Smooth muscle cell (in vitro differentiated cells): ENCODE data around the gene MS4A6E. TPM values are rescaled to one million over a fixed set of nuclear protein-coding genes. Genes with fewer than 3 reads are reported as not detected.

Source experiments
- DNase-seq: peaks from one replicate; lab custom pipeline; 2025; ENCODE audit not compliant: unreplicated experiment; lab: John Stamatoyannopoulos, UW
- H2AFZ ChIP-seq: fragments of 200-600 bp; sonication (generic); 2 replicates; pipeline ENCODE4 v1.6.0; 2016; ENCODE audit warnings: antibody characterized with exemption, low read depth, mild to moderate bottlenecking
- H3F3A ChIP-seq: fragments of 200-600 bp; sonication (generic); 2 replicates; pipeline ENCODE4 v1.6.0; 2017; ENCODE audit warnings: antibody characterized with exemption, low read depth
- H3K27ac ChIP-seq: fragments of 200-600 bp; sonication (generic); 2 replicates; pipeline ENCODE4 v1.5.1; 2016; ENCODE audit warnings: low read depth, mild to moderate bottlenecking
- H3K27me3 ChIP-seq: fragments of 200-600 bp; sonication (generic); 2 replicates; pipeline ENCODE4 v1.6.1; 2016; ENCODE audit warnings: low read depth, mild to moderate bottlenecking
- H3K36me3 ChIP-seq: fragments of 200-600 bp; sonication (generic); 2 replicates; pipeline ENCODE4 v1.5.1; 2016; ENCODE audit warnings: low read depth
- H3K4me1 ChIP-seq: fragments of 200-600 bp; sonication (generic); 2 replicates; pipeline ENCODE4 v1.5.1; 2016; ENCODE audit warnings: low read depth
- H3K4me2 ChIP-seq: fragments of 200-600 bp; sonication (generic); 2 replicates; pipeline ENCODE4 v1.6.0; 2016; ENCODE audit warnings: mild to moderate bottlenecking
- H3K4me3 ChIP-seq: fragments of 200-600 bp; sonication (generic); 2 replicates; pipeline ENCODE4 v1.5.1; 2016; ENCODE audit warnings: mild to moderate bottlenecking
- H3K79me2 ChIP-seq: fragments of 200-600 bp; sonication (generic); 2 replicates; pipeline ENCODE4 v1.6.0; 2016; ENCODE audit warnings: low read depth, mild to moderate bottlenecking
- H3K9ac ChIP-seq: fragments of 200-600 bp; sonication (generic); 2 replicates; pipeline ENCODE4 v1.6.0; 2016; ENCODE audit warnings: low read depth
- H3K9me3 ChIP-seq: fragments of 200-600 bp; sonication (generic); replicated peaks from 2 replicates; pipeline ENCODE4 v1.5.1; 2016; ENCODE audit warnings: low read depth
- H4K20me1 ChIP-seq: fragments of 200-600 bp; sonication (generic); 2 replicates; pipeline ENCODE4 v1.6.0; 2016; ENCODE audit warnings: low read depth
- CTCF ChIP-seq: fragments of 200-600 bp; sonication (generic); IDR thresholded peaks from 2 replicates; pipeline ENCODE4 v1.5.1; 2017; ENCODE audit warnings: borderline replicate concordance, mild to moderate bottlenecking, antibody characterized with exemption; ENCODE audit not compliant: insufficient read depth, poor library complexity, severe bottlenecking
- WGBS: methylation state at CpG from one replicate; pipeline ENCODE4 v1.1.7; 2016; ENCODE audit warnings: low lambda C conversion rate; 5-methylcytosine and 5-hydroxymethylcytosine counted together
- polyA plus RNA-seq: library from polyadenylated mRNA; unstranded; fragments of >200 nt; fragmentation: Nextera tagmentation; extraction: Ambion mirVana; gene quantifications from 2 replicates; pipeline ENCODE4 v1.2.1, GENCODE V29; 2016
- total RNA-seq: library from RNA; depleted of rRNA; stranded (reverse); fragments of >200 nt; gene quantifications from 2 replicates; pipeline ENCODE4 v1.2.3, GENCODE V29; 2014

MS4A6E gene
- total and polyA plus RNA-seq, 2 experiments from 2014 or later: not detected

GRCh38 chr11:60389279-60389910, 62.3 kb downstream of the MS4A6E start:
- Histone ChIP-seq H3K4me2 (no peak overlapping the region), H3K4me3 (no peak overlapping the region), H2AFZ (no peak overlapping the region), H3K9ac (no peak overlapping the region), H3K27ac (no peak overlapping the region), H3F3A (no peaks in the 10 kb centered on the region), H3K27me3 (no peaks in the 10 kb centered on the region), H3K9me3 (no peaks in the 10 kb centered on the region), H3K4me1 (no peaks in the 10 kb centered on the region), H4K20me1 (no peaks in the 10 kb centered on the region), H3K36me3 (no peaks in the 10 kb centered on the region), H3K79me2 (no peaks in the 10 kb centered on the region)
- WGBS: 62% methylated on average over 5 of the region's 5 CpGs
- DNase-seq: no peak
- no peak for TF ChIP-seq CTCF

GRCh38 chr11:60390419-60390818, 63.4 kb downstream of the MS4A6E start:
- no peaks in the 10 kb centered on the region for H3K9me3 ChIP-seq
- no peaks in the 10 kb centered on the region for H3F3A ChIP-seq
- H3K36me3 ChIP-seq: no peaks in the 10 kb centered on the region
- DNase-seq: no peak
- no peak overlapping the region for H2AFZ ChIP-seq
- no peaks in the 10 kb centered on the region for H4K20me1 ChIP-seq
- no peak overlapping the region for H3K27ac ChIP-seq
- H3K4me3 ChIP-seq: no peak overlapping the region
- no peaks in the 10 kb centered on the region for H3K27me3 ChIP-seq
- no peak overlapping the region for H3K4me2 ChIP-seq
- no peak for TF ChIP-seq CTCF
- H3K9ac ChIP-seq: no peak overlapping the region
- no peaks in the 10 kb centered on the region for H3K4me1 ChIP-seq
- no peaks in the 10 kb centered on the region for H3K79me2 ChIP-seq

Other genes with a start within 250 kb of the MS4A6E start
- gene MS4A2, start 238.6 kb upstream of the MS4A6E start, total RNA-seq: not detected in 2 replicates
- not detected in 2 replicates for gene MS4A2, start 238.6 kb upstream of the MS4A6E start, polyA plus RNA-seq
- gene MS4A6A, start 144.2 kb upstream of the MS4A6E start, total RNA-seq: not detected in 2 replicates
- not detected in 2 replicates for gene MS4A6A, start 144.2 kb upstream of the MS4A6E start, polyA plus RNA-seq
- gene MS4A4E, start 84.1 kb upstream of the MS4A6E start, total RNA-seq: not detected in 2 replicates
- gene MS4A4E, start 84.1 kb upstream of the MS4A6E start, polyA plus RNA-seq: 0.26 TPM in 1 of 2 replicates, not detected in the other
- gene MS4A4A, start 46.6 kb upstream of the MS4A6E start, total RNA-seq: not detected in 2 replicates
- not detected in 2 replicates for gene MS4A4A, start 46.6 kb upstream of the MS4A6E start, polyA plus RNA-seq
- gene MS4A7, start 51.3 kb downstream of the MS4A6E start, total RNA-seq: not detected in 2 replicates
- gene MS4A7, start 51.3 kb downstream of the MS4A6E start, polyA plus RNA-seq: not detected in 2 replicates
- not detected in 2 replicates for gene MS4A14, start 69.2 kb downstream of the MS4A6E start, total RNA-seq
- gene MS4A14, start 69.2 kb downstream of the MS4A6E start, polyA plus RNA-seq: not detected in 2 replicates
- not detected in 2 replicates for gene MS4A5, start 102.3 kb downstream of the MS4A6E start, total RNA-seq
- not detected in 2 replicates for gene MS4A5, start 102.3 kb downstream of the MS4A6E start, polyA plus RNA-seq
- gene MS4A1, start 128.6 kb downstream of the MS4A6E start, total RNA-seq: not detected in 2 replicates
- gene MS4A1, start 128.6 kb downstream of the MS4A6E start, polyA plus RNA-seq: not detected in 2 replicates
- gene MS4A12, start 165.5 kb downstream of the MS4A6E start, total RNA-seq: not detected in 2 replicates
- not detected in 2 replicates for gene MS4A12, start 165.5 kb downstream of the MS4A6E start, polyA plus RNA-seq
- not detected in 2 replicates for gene MS4A13, start 188.1 kb downstream of the MS4A6E start, total RNA-seq
- not detected in 2 replicates for gene MS4A13, start 188.1 kb downstream of the MS4A6E start, polyA plus RNA-seq